ENCODE data around the gene FAM124B.

DNA sequence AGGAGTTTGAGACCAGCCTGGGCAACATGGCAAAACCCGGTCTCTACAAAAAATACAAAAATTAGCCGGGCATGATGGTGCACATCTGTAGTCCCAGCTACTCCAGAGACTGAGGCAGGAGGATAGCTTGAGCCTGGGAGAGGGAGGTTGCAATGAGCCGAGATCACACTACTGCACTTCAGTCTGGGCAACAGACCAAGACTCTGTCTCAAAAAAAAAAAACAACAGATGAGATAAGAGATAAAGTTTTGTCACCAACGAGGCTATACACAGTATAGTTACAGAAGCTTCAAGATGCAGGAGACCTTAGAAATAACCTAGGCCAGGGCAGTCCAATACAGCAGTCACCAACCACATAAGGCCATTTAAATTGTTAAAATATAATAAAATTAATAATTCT is 9.4 kb downstream of the FAM124B start:
- TF ChIP-seq, protein P1, sequence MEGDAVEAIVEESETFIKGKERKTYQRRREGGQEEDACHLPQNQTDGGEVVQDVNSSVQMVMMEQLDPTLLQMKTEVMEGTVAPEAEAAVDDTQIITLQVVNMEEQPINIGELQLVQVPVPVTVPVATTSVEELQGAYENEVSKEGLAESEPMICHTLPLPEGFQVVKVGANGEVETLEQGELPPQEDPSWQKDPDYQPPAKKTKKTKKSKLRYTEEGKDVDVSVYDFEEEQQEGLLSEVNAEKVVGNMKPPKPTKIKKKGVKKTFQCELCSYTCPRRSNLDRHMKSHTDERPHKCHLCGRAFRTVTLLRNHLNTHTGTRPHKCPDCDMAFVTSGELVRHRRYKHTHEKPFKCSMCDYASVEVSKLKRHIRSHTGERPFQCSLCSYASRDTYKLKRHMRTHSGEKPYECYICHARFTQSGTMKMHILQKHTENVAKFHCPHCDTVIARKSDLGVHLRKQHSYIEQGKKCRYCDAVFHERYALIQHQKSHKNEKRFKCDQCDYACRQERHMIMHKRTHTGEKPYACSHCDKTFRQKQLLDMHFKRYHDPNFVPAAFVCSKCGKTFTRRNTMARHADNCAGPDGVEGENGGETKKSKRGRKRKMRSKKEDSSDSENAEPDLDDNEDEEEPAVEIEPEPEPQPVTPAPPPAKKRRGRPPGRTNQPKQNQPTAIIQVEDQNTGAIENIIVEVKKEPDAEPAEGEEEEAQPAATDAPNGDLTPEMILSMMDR (IDR thresholded peaks at IDR 0.05; ENCODE audit: low read depth, low read length), result no peak
- TF ChIP-seq EZH2phosphoT487 (IDR thresholded peaks at IDR 0.05; ENCODE audit: low read depth), result no peak

All from OCI-LY3 (cell line).